Measurements from ENCODE around the gene CORO2B.

DNA sequence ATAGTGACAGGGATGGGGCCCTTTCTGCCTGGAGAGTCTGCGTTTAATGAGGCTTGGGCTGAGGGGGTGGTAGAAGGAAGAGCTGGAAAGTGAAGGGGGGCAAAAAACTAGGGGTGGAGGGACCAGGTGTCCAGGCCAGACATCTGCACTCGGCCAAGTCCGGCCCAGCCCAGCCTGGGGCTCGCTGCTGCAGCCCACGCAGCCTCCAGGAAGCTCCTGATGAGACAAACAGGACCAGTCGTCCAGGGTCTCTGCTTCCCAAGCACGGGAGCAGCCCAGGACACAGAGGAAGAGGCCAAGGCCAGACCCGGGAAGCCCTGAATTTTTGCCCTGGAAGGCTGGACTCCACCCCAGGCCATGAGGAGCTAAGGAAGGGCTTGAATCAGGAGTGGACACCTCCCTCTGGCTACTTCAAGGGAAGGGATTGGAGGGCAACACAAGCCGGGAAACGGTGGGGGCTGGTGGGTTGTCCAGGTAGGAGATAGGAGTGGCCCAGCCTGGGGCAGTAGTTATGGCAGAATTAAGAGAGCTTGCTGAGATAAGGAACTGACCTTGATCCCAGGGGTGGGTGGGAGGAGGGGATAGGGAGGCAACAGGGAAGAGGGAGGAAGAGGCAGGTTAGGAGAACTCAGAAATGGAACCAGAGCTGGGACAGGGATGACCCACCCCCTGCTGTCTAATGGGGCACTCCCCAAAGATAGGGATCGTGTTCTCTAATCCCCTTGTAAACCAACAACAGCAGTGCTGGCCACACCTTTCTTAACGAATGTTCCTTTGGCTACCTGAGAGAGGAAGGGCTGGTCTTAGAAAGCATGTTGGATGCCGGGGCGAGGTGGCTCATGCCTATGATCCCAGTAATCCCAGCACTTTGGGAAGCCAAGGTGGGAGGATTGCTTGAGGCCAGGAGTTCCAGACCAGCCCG, 152.4 kb downstream of the CORO2B start:
- TF ChIP-seq, protein P1, sequence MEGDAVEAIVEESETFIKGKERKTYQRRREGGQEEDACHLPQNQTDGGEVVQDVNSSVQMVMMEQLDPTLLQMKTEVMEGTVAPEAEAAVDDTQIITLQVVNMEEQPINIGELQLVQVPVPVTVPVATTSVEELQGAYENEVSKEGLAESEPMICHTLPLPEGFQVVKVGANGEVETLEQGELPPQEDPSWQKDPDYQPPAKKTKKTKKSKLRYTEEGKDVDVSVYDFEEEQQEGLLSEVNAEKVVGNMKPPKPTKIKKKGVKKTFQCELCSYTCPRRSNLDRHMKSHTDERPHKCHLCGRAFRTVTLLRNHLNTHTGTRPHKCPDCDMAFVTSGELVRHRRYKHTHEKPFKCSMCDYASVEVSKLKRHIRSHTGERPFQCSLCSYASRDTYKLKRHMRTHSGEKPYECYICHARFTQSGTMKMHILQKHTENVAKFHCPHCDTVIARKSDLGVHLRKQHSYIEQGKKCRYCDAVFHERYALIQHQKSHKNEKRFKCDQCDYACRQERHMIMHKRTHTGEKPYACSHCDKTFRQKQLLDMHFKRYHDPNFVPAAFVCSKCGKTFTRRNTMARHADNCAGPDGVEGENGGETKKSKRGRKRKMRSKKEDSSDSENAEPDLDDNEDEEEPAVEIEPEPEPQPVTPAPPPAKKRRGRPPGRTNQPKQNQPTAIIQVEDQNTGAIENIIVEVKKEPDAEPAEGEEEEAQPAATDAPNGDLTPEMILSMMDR (IDR thresholded peaks at IDR 0.05): no peak
- no peak for TF ChIP-seq POLR2A (IDR thresholded peaks at IDR 0.05)

All from thyroid gland (tissue), 4 donors.